Measurements from ENCODE around the gene ATP6V0A1. TPM values are rescaled to one million over a fixed set of nuclear protein-coding genes. Genes with fewer than 3 reads are reported as not detected.
"Not testable (repeated sequence)": the region's sequence is repeated elsewhere in the genome, so short reads cannot be mapped to it uniquely, and the experiment has no call there.

The ATP6V0A1 gene
- total RNA-seq, 4 donors from 2014 or later: 51.9 to 74.9 (median 63.9) TPM

DNA sequence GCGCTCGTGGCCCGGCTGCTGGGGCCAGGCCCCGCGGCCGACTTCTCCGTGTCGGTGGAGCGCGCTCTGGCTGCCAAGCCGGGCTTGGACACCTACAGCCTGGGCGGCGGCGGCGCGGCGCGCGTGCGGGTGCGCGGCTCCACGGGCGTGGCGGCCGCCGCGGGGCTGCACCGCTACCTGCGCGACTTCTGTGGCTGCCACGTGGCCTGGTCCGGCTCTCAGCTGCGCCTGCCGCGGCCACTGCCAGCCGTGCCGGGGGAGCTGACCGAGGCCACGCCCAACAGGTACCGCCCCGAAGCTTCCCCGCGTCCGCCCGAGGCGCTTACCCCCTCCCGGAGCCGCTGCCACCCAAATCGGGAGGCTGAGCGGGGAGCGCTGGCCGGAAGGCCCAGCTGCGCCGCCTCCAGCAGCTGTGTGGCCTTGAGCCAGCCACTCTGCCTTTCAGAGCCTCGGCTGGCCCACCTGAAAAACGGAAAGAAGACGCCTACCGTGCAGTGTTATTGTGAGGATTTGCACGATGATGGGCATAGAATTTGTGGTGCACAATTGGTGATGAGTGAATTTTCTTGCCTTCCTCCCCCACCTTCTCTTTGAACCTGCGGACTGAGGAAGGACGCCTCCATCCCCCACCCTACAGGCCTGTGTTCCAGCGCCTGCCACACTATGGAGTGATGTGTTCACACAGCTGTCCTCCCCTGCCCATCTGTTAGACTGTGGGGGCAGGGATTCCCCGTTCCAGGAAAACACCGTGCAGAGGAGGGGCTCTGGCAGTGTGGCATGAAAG, 77.9 kb downstream of the ATP6V0A1 start:
- peaks cover 18 to 45% (median 39%) of the 10 kb centered on the region in 4 donors for H3K4me1 ChIP-seq
- 5% methylated on average over 12 of the region's 65 CpGs for WGBS
- H3K27ac ChIP-seq (replicated peaks in 1 of 4): peak overlapping the region; percentile 86 to 98 (median 92)
- peak; percentile 97 for DNase-seq (ENCODE audit: extremely low spot score)
- peak overlapping the region; percentile 63 to 89 (median 74) for H3K4me3 ChIP-seq
- H3K27me3 ChIP-seq: no peaks in the 10 kb centered on the region
- peaks cover 13 to 34% (median 29%) of the 10 kb centered on the region in 4 donors for H3K36me3 ChIP-seq
- TF ChIP-seq POLR2A (IDR thresholded peaks at IDR 0.05; ENCODE audit: low read depth): no peak
- TF ChIP-seq EP300 (IDR thresholded peaks at IDR 0.05): no peak
- no peak for TF ChIP-seq CTCF (IDR thresholded peaks at IDR 0.05)
- peak in 1 of 2 donors; percentile 76 for TF ChIP-seq POLR2AphosphoS5 (IDR thresholded peaks at IDR 0.05)
- intact Hi-C loops (cut with DNase I): no loop called here
- no peaks in the 10 kb centered on the region for H3K9me3 ChIP-seq

DNA sequence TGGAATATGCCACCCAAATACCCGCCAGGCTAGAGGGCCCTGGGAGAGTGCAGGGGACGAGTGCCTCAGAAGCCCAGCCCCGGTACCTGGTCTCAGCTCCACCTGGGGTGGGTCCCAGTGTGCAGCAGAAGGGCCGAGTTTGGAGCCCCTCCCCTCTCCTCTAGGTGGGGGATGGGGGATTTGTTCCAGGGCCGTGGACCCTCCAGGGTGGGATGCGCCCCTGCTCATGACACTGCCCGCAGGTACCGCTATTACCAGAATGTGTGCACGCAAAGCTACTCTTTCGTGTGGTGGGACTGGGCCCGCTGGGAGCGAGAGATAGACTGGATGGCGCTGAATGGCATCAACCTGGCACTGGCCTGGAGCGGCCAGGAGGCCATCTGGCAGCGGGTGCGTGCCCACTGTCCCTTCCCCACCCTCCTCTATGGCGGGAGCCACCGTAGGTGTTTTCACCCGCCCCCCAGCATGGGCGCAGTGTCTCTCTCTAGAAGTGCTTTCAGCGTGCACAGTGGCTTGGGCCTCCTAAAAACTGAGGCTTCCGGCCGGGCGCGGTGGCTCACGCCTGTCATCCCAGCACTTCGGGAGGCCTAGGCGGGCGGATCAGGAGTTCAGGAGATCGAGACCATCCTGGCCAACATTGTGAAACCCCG, 78.6 kb downstream of the ATP6V0A1 start:
- no peak for DNase-seq (ENCODE audit: extremely low spot score)
- intact Hi-C loops (cut with DNase I): no loop called here
- H3K27me3 ChIP-seq: no peaks in the 10 kb centered on the region
- H3K4me1 ChIP-seq: peaks cover 18 to 41% (median 34%) of the 10 kb centered on the region in 4 donors
- H3K27ac ChIP-seq (replicated peaks in 1 of 4): peak overlapping the region; percentile 86 to 98 (median 92)
- no peak for TF ChIP-seq CTCF (IDR thresholded peaks at IDR 0.05)
- peaks cover 15 to 42% (median 37%) of the 10 kb centered on the region in 4 donors for H3K36me3 ChIP-seq
- WGBS: 94% methylated on average over 9 of the region's 31 CpGs
- H3K9me3 ChIP-seq: no peaks in the 10 kb centered on the region
- H3K4me3 ChIP-seq: peak overlapping the region; percentile 63 to 89 (median 74)

DNA sequence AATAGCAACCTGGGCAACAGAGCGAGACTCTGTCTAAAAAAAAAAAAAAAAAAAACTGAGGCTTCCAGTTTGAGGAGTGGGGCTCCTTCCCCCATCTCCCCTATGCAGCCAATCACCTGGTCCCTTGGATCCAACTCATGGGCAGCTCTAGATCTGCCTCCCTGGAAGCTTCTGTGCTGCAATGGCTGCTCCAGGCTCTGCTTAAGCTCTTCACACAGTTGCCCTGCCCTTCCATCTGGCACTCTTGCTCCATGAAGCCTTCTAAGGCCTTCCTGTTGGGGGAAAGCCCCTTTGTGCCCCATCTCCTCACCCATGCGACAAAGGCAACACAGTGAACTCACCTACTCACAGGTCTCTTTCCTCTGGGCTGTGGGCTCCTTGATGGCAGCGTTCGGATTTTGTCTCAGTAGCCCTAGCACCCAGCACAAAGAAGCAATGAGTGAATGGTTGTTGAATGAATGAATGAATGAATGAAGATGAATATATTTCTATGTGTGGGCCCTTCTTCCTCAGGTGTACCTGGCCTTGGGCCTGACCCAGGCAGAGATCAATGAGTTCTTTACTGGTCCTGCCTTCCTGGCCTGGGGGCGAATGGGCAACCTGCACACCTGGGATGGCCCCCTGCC, 79.3 kb downstream of the ATP6V0A1 start:
- TF ChIP-seq EP300 (IDR thresholded peaks at IDR 0.05) (no peak), POLR2AphosphoS5 (IDR thresholded peaks at IDR 0.05) (no peak), CTCF (IDR thresholded peaks at IDR 0.05) (no peak), POLR2A (IDR thresholded peaks at IDR 0.05; ENCODE audit: low read depth) (no peak)
- WGBS: 95% methylated on average over 5 of the region's 5 CpGs
- intact Hi-C loops (cut with DNase I): no loop called here

GRCh38 chr17:42538482-42538881, 79.8 kb downstream of the ATP6V0A1 start:
- Histone ChIP-seq H3K36me3 (peaks cover 20 to 54% (median 49%) of the 10 kb centered on the region in 4 donors), H3K4me3 (no peak overlapping the region), H3K27me3 (no peaks in the 10 kb centered on the region), H3K27ac (replicated peaks in 1 of 4) (no peak overlapping the region), H3K9me3 (no peaks in the 10 kb centered on the region), H3K4me1 (peaks cover 18 to 34% (median 28%) of the 10 kb centered on the region in 4 donors)
- intact Hi-C loops (cut with DNase I): no loop called here
- TF ChIP-seq CTCF (IDR thresholded peaks at IDR 0.05) (no peak), EP300 (IDR thresholded peaks at IDR 0.05) (no peak), POLR2AphosphoS5 (IDR thresholded peaks at IDR 0.05) (no peak), POLR2A (IDR thresholded peaks at IDR 0.05; ENCODE audit: low read depth) (no peak)
- DNase-seq (ENCODE audit: extremely low spot score): no peak
- WGBS: 94% methylated on average over 14 of the region's 14 CpGs

More for the DNA sequence above, 79.3 kb downstream of the ATP6V0A1 start:
- Histone ChIP-seq H3K27ac (replicated peaks in 1 of 4) (peak overlapping the region in 1 of 4 donors; percentile 86), H3K4me3 (no peak overlapping the region), H3K36me3 (peaks cover 20 to 48% (median 43%) of the 10 kb centered on the region in 4 donors), H3K27me3 (no peaks in the 10 kb centered on the region), H3K4me1 (peaks cover 18 to 34% (median 28%) of the 10 kb centered on the region in 4 donors), H3K9me3 (no peaks in the 10 kb centered on the region)
- no peak for DNase-seq (ENCODE audit: extremely low spot score)

- intact Hi-C loops (cut with DNase I); H3K27ac ChIP-seq (replicated peaks in 1 of 4); H3K27me3 ChIP-seq; DNase-seq (ENCODE audit: extremely low spot score); H3K9me3 ChIP-seq; H3K4me3 ChIP-seq: not testable (repeated sequence)
- Histone ChIP-seq H3K36me3 (peaks cover 20 to 66% (median 62%) of the 10 kb centered on the region in 4 donors), H3K4me1 (peaks cover 11 to 24% (median 18%) of the 10 kb centered on the region in 4 donors)
- WGBS: 90% methylated on average over 4 of the region's 4 CpGs
These were observed 81.9 kb downstream of the ATP6V0A1 start for GRCh38 chr17:42540558-42540957.
